Vagina (tissue), 2 donors: ENCODE measurements around the gene PHACTR3. TPM values are rescaled to one million over a fixed set of nuclear protein-coding genes. Genes with fewer than 3 reads are reported as not detected.
A peak's percentile ranks its signal among the peaks of the same experiment; 100 is the strongest.

Source experiments
- DNase-seq, 2 donors: peaks; one replicate each; pipeline ENCODE4 v3.0.0-alpha.2; 2017; ENCODE audit errors: extremely low spot score in 2 of 2
- H3K27ac ChIP-seq: fragments of 200-600 bp; sonication (generic); one replicate; pipeline ENCODE4 v1.5.1; 2019
- H3K27me3 ChIP-seq: fragments of 200-600 bp; sonication (generic); one replicate; pipeline ENCODE4 v1.5.1; 2019
- H3K36me3 ChIP-seq, 2 donors: fragments of 200-600 bp; sonication (generic); one replicate each; pipeline ENCODE4 v1.5.1; 2017 to 2019
- H3K4me1 ChIP-seq: fragments of 200-600 bp; sonication (generic); one replicate; pipeline ENCODE4 v1.5.1; 2019
- H3K4me3 ChIP-seq, 2 donors: fragments of 200-600 bp; sonication (generic); 1 replicate in 1 of 2; 2 replicates in 1 of 2; pipeline ENCODE4 v1.5.1; 2016 to 2019
- H3K9me3 ChIP-seq: fragments of 200-600 bp; sonication (generic); one replicate; pipeline ENCODE4 v1.5.1; 2019
- POLR2A ChIP-seq, 2 donors: fragments of 450-650 bp; IDR thresholded peaks; one replicate each; pipeline ENCODE4 v1.6.1; 2017; ENCODE audit warnings: antibody characterized with exemption in 2 of 2, mild to moderate bottlenecking in 2 of 2, moderate library complexity in 2 of 2
- POLR2AphosphoS5 ChIP-seq, 2 donors: sonication (generic); formaldehyde crosslinking; IDR thresholded peaks; one replicate each; pipeline ENCODE4 v1.9.0; 2017; ENCODE audit warnings: antibody characterized with exemption in 2 of 2, mild to moderate bottlenecking in 2 of 2, low read depth in 1 of 2; ENCODE audit not compliant: insufficient read depth in 1 of 2
- intact Hi-C: fragments of 100-400 bp; cut with DNase I; formaldehyde crosslinking; loops from one replicate; pipeline ENCODE4 v1.15.1; 2023
- total RNA-seq: library from RNA; depleted of rRNA; stranded (reverse); fragments of >200 nt; gene quantifications from one replicate; pipeline ENCODE4 v1.2.3, GENCODE V29; 2016
- TF ChIP-seq, protein P1 (sequence below), 3 experiments: fragments of 450-650 bp in 2 of 3; fragments of 200-600 bp in 1 of 3; sonication (generic) in 1 of 3; IDR thresholded peaks; one replicate each; pipeline ENCODE4 v1.5.1; 2017 to 2019; ENCODE audit warnings: antibody characterized with exemption in 3 of 3, mild to moderate bottlenecking in 2 of 3, moderate library complexity in 2 of 3

The PHACTR3 gene
- total RNA-seq, 1 donor from 2014 or later, result 8.3 TPM

DNA sequence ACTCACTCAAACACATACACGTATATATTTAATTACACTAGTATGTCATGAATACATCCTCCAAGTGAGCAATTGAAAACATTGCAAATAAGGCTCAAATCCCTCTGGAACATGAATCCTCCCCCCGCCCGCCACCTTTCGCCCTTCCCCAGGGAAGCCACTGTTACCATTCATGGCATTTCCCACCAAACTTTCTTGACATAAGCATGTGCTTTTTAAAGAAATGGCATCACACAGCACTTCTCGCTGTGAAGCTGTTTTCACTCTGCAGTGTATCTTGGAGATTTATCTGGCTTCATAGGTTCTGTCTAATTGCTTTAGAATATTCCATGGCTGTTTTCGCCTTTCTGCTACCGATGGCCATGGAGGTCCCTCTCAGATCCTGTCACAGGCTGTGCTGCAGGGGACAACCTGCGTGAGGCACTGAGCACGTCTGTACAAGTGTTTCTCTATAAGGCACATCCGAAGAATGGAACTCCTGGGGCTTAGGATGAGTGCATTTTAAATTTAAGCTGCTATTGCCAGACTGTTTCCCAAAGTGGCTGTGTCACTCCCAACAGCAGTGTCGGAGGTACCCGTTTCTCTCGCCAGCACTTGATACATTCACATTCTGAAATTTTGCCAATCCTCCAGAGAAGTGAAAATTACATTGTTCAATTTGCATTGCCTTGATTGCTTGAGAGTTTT lies 22.2 kb upstream of the PHACTR3 start:
- DNase-seq, result no peak
- H3K36me3 ChIP-seq, result no peaks in the 10 kb centered on the region
- no peak for TF ChIP-seq POLR2AphosphoS5 (IDR thresholded peaks at IDR 0.05; ENCODE audit: insufficient read depth in 1 of 2, low read depth in 1 of 2)
- TF ChIP-seq POLR2A (IDR thresholded peaks at IDR 0.05), result no peak
- H3K9me3 ChIP-seq, result no peaks in the 10 kb centered on the region
- intact Hi-C loops, result no loop called here
- no peaks in the 10 kb centered on the region for H3K27me3 ChIP-seq
- H3K4me3 ChIP-seq, result no peak overlapping the region
- peaks cover 11% of the 10 kb centered on the region for H3K4me1 ChIP-seq
- no peak overlapping the region for H3K27ac ChIP-seq

- TF ChIP-seq, protein P1, sequence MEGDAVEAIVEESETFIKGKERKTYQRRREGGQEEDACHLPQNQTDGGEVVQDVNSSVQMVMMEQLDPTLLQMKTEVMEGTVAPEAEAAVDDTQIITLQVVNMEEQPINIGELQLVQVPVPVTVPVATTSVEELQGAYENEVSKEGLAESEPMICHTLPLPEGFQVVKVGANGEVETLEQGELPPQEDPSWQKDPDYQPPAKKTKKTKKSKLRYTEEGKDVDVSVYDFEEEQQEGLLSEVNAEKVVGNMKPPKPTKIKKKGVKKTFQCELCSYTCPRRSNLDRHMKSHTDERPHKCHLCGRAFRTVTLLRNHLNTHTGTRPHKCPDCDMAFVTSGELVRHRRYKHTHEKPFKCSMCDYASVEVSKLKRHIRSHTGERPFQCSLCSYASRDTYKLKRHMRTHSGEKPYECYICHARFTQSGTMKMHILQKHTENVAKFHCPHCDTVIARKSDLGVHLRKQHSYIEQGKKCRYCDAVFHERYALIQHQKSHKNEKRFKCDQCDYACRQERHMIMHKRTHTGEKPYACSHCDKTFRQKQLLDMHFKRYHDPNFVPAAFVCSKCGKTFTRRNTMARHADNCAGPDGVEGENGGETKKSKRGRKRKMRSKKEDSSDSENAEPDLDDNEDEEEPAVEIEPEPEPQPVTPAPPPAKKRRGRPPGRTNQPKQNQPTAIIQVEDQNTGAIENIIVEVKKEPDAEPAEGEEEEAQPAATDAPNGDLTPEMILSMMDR (IDR thresholded peaks at IDR 0.05), result no peak
- TF ChIP-seq POLR2AphosphoS5 (IDR thresholded peaks at IDR 0.05; ENCODE audit: insufficient read depth in 1 of 2, low read depth in 1 of 2), result peak in 1 of 2 donors; percentile 56
- H3K27ac ChIP-seq, result no peak overlapping the region
- no peaks in the 10 kb centered on the region for H3K27me3 ChIP-seq
- no peaks in the 10 kb centered on the region for H3K9me3 ChIP-seq
- DNase-seq, result no peak
- H3K36me3 ChIP-seq, result no peaks in the 10 kb centered on the region
- H3K4me3 ChIP-seq, result no peak overlapping the region
- H3K4me1 ChIP-seq, result peaks cover 11% of the 10 kb centered on the region
- intact Hi-C loops, result no loop called here
Measured at GRCh38 chr20:59583428-59584277, 20.7 kb upstream of the PHACTR3 start.

GRCh38 chr20:59584278-59584925 lies 19.9 kb upstream of the PHACTR3 start:
- H3K36me3 ChIP-seq, result no peaks in the 10 kb centered on the region
- no peak overlapping the region for H3K27ac ChIP-seq
- TF ChIP-seq POLR2AphosphoS5 (IDR thresholded peaks at IDR 0.05; ENCODE audit: insufficient read depth in 1 of 2, low read depth in 1 of 2) (no peak), POLR2A (IDR thresholded peaks at IDR 0.05) (no peak)
- TF ChIP-seq, protein P1 (IDR thresholded peaks at IDR 0.05), result no peak
- intact Hi-C loops, result no loop called here
- H3K4me3 ChIP-seq, result no peak overlapping the region
- H3K9me3 ChIP-seq, result no peaks in the 10 kb centered on the region
- H3K4me1 ChIP-seq, result peaks cover 8% of the 10 kb centered on the region
- H3K27me3 ChIP-seq, result no peaks in the 10 kb centered on the region
- no peak for DNase-seq

DNA sequence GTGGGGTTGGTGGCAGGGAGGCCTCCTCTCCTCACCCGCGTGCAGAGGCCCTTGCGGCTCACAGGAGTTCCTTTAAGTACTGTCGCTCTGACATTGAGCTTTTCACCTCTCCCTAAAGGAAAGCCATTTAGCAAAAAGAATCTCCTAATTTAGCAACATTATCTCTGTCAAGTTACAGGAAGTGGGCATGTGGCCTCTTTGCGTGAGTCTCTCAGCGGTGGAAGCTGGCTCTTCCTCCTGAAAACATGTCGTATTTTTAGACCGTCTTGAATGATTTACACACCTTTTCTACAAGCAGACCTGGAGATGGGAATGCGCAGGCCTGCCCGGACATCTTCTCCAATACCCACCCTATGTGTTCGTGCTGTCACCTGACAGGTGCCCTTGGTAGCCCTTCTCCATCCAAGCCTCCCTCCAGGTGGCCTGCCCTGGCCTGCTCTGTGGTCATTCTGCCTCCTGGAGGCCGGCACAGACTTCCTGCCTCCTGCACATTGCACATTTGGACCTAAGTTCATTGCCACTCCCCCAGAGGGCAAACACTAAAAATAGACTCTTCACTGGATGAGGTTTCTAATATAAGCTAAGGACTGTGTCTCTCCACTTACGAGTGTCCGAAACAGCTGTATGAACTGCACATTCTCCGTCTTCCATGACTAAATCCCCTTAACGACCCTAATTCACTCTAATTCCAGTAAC lies 18.5 kb upstream of the PHACTR3 start:
- DNase-seq, result no peak
- TF ChIP-seq POLR2A (IDR thresholded peaks at IDR 0.05), result no peak
- TF ChIP-seq POLR2AphosphoS5 (IDR thresholded peaks at IDR 0.05; ENCODE audit: insufficient read depth in 1 of 2, low read depth in 1 of 2), result no peak
- TF ChIP-seq, protein P1 (IDR thresholded peaks at IDR 0.05), result no peak
- no peak overlapping the region for H3K4me3 ChIP-seq
- intact Hi-C loops, result no loop called here
- H3K9me3 ChIP-seq, result no peaks in the 10 kb centered on the region
- H3K36me3 ChIP-seq, result no peaks in the 10 kb centered on the region
- no peaks in the 10 kb centered on the region for H3K4me1 ChIP-seq
- no peak overlapping the region for H3K27ac ChIP-seq
- H3K27me3 ChIP-seq, result no peaks in the 10 kb centered on the region

- no peak for DNase-seq
- Histone ChIP-seq H3K36me3 (no peaks in the 10 kb centered on the region), H3K27me3 (no peaks in the 10 kb centered on the region), H3K4me1 (no peaks in the 10 kb centered on the region), H3K9me3 (no peaks in the 10 kb centered on the region), H3K27ac (no peak overlapping the region), H3K4me3 (no peak overlapping the region)
- intact Hi-C loops, result no loop called here
- no peak for TF ChIP-seq POLR2AphosphoS5 (IDR thresholded peaks at IDR 0.05; ENCODE audit: insufficient read depth in 1 of 2, low read depth in 1 of 2)
- no peak for TF ChIP-seq POLR2A (IDR thresholded peaks at IDR 0.05)
- TF ChIP-seq, protein P1 (IDR thresholded peaks at IDR 0.05), result no peak
Measured at GRCh38 chr20:59586613-59587012, 17.7 kb upstream of the PHACTR3 start.
